Skeletal muscle cell (primary cell): ENCODE measurements around the gene ZNRF2.
"Not testable (repeated sequence)": the region's sequence is repeated elsewhere in the genome, so short reads cannot be mapped to it uniquely, and the experiment has no call there.

Source experiments
- DNase-seq: peaks from one replicate; pipeline ENCODE4 v3.0.0-alpha.2; 2010; ENCODE audit warnings: low read depth
- H3K4me3 ChIP-seq: 2 replicates; pipeline ENCODE4 v1.5.1; 2011; ENCODE audit warnings: low read depth, mild to moderate bottlenecking, control low read depth, low read length, moderate library complexity

Gene ZNRF2

DNA sequence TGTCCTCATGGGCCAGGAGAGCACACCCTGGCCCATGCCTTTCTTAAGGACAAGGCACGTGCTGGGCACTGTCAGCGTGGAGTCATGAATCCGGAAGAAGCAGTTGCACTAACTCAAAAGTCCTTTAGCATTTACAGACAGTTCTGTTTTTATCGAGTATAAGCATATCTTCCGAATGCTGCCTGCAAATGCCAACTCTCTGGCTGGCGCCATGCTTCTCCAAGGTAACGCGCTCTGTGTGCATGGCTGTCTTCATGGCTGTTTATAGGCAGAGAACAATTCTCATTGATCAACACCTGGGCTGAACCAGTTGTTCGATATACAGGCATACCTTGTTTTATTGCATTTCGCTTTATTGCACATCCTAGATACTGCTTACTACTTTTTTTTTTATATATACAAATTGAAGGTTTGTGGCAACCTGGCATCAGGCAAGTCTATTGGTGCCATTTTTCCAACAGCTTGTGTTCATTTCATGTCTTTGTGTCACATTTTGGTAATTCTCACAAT, 28.0 kb upstream of the ZNRF2 start:
- DNase-seq: no peak
- no peak overlapping the region for H3K4me3 ChIP-seq

DNA sequence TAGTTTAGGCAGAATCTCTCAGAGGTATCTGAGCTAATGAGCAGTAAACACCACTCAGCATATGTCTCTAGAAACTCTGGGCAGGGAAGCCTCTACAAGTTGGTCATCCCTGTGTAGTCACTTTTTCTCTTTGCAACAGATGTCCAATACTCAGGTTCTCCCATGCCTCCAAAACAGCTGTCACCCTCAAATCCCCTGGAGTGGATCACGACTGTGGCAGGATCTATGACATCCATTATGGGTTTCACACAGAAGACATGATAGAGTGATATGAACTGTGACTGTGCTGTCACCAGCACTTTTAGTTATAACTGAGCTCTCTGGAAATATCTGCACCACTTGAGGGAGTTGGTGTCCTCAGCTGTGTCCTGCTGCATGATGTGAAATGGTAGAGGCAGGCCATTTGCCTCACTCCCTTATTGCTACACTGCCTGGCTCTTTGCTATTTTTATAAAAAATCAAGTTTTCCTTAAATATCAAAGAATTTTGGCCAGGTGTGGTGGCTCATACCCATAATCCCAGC, 24.1 kb upstream of the ZNRF2 start:
- DNase-seq: no peak
- no peak overlapping the region for H3K4me3 ChIP-seq

DNA sequence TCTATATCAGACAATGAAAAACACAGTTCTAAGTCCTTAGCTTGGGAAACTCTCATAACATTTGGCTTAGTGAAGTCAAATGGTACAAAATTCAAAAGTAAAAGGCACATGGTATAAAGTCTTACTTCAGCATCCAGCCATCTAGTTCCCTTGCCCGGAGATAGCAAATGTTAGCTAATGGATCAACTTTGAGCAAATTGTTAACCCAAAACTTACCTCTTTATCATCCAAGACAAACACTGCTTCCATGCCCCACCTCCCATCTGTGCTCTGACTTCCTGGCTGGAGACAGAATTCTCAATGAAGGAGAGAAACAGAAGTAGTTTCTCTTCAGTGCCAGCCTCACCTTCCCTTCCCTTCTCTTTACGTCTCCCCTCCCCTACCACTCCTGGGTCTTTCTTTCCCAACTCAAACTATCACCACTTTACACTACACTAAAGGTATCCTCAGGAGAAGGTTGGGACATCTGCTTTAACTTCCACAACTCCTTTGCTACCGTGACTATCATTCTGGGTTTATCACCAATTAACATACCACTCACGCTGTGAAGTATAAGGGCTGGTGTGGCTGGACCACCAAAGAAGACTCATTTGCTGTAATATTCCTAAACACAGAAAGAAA, 21.2 kb upstream of the ZNRF2 start:
- no peak overlapping the region for H3K4me3 ChIP-seq
- DNase-seq: no peak

DNA sequence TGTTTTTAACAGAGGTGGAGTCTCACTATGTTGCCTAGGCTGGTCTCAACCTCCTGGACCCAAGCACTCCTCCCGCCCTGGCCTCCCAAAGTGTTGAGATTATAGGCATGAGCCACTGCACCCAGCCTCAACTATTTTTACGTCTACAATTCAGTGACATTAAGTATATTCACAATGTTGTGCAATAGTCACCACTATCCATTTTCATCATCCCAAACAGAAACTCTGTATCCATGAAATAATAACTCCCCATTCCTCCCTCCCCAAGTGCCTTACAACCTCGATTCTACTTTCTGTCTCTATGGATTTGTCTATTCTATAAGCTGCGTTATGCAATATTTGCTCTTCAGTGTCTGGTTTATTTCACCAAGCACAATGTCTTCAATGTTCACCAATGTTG, 20.3 kb upstream of the ZNRF2 start:
- DNase-seq: no peak
- H3K4me3 ChIP-seq: no peak overlapping the region

DNA sequence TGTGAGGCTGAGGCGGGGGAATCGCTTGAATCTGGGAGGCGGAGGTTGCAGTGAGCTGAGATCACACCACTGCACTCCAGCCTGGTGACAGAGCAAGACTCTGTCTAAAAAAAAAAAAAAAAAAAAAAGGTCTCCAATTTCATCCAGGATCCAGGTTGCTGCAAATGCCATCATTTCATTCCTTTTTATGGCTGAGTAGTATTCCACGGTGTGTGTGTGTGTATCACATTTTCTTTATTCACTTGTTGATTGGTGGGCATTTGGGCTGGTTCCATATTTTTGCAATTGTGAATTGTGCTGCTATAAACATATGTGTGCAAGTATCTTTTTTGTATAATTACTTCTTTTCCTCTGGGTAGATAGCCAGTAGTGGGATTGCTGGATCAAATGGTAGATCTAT, 19.2 kb upstream of the ZNRF2 start:
- DNase-seq, H3K4me3 ChIP-seq: not testable (repeated sequence)

DNA sequence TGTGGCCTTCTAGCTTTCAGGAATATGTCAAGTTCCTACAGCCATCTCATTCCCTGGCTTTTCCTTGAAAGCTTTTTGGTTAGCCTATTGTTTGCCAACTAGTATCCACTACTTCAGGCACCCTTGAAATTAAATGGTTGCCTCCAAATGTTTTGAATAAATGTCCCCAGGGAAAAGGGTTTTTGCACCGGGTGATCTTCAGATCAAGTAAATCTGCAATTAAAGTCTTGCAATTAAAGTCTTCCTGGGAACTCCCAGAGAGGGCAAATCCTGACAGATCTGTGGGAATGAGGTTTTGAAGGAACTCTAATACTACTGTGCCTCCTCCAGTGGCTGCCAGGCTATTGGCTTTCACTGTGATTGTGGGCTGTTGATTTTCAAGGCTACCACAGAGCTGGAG, 17.7 kb upstream of the ZNRF2 start:
- no peak overlapping the region for H3K4me3 ChIP-seq
- no peak for DNase-seq

DNA sequence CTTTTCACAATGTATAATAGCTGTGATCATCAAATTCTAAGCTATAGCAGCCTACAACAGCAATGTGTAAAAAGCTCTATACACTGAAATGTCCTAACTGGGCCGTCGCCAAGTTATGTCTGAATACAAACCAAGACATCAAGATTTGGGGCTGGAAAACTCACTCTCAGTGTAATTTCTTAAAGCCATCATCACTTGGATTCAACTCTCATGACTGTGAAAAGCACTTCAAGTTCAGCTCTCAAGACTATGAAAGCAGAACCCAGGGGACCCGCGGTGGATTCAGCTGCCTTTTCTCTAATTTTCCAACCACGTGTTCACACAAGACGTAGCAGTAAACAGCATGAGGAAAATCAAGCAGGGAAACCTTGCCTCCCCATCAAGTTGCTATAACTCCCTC, 15.8 kb upstream of the ZNRF2 start:
- H3K4me3 ChIP-seq: no peak overlapping the region
- no peak for DNase-seq

DNA sequence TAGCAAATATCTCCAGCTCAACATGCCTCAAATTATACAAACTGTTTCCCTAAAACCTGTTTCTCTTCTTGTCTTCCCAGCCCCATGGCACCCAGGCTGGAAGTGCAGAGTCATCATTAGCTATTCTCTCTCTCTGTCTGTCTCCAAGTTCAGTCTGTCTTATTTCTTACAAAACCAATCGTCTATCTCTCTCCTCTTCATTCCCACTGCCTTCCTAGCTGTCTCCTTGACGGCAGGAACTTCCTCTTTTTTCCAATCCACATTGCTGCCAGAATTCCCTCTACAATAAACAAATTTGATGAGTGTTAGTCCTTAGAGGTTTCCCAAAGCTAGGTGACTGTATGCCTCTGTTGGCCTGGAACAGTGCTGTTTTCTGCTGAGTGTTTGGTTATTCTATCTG, 14.9 kb upstream of the ZNRF2 start:
- no peak for DNase-seq
- H3K4me3 ChIP-seq: no peak overlapping the region

DNA sequence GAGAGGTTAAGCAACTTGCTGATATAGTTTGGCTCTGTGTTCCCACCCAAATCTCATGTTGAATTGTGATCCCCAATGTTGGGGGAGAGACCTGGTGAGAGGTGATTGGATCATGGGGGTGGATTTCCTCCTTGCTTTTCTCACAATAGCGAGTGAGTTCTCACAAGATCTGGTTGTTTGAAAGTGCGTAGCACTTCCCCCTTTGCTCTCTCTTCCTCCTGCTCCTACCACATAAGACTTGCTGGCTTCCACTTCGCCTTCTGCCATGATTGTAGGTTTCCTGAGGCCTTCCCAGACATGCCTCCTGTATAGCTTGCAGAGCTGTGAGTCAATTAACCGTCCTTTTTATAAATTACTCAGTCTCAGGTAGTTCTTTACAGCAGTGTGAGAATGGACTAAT, 13.5 kb upstream of the ZNRF2 start:
- no peak for DNase-seq
- H3K4me3 ChIP-seq: no peak overlapping the region

DNA sequence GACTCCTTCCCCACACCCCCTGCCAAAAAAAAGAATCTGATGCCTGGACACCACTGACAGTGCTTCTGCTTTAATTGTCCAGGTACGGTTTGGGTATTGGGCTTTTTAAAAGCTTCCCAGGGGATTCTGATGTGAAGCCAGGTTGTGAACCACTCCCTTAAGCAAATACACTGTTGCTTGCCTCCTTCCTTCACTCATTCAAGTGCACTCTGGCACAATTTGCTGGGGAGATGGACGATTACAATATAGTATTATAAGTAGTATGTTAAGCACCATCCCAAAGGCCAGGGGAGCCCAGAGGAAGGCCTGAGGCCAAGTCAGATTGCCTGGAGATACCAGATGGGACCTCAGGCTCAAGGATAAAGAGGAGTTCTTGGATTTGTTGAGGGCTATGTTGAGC, 12.3 kb upstream of the ZNRF2 start:
- H3K4me3 ChIP-seq: no peak overlapping the region
- no peak for DNase-seq

DNA sequence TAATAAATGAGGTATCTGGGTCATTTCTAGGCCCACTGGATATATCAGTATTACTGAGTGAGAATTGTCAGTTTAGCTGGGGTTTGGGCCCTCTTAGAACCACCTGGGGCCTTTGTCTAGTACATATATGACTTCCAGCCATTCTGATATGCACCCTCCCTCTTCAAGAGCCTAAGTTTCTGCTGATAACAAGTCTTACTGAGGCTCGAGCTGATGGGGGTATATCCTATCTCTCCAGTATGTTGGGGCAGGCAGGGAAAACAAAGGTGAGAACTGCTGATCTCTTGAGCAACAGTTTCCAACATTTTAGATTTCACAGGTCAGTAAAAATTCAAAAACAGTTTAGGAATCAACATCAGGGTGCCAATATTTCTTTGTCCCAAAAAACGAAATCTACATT, 10.8 kb upstream of the ZNRF2 start:
- no peak for DNase-seq
- H3K4me3 ChIP-seq: no peak overlapping the region

DNA sequence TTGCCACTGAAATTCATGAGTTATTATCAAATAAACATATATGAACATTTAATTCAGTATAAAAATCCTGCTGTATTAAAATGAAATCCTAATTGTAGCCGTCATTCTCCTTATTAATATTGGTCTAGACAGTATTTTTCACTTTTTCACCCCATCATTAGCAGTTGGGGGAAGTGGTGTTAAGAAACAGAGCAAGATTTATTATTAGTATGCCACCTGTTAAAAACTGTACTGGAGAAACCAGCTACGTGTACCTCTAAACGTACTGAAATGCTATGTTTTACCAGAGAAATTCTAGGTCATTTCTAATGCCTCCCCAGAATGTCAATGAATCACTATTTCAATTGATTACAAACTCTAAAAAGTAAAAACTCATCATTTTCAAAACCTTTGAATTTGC, 9.8 kb upstream of the ZNRF2 start:
- no peak overlapping the region for H3K4me3 ChIP-seq
- DNase-seq: no peak

DNA sequence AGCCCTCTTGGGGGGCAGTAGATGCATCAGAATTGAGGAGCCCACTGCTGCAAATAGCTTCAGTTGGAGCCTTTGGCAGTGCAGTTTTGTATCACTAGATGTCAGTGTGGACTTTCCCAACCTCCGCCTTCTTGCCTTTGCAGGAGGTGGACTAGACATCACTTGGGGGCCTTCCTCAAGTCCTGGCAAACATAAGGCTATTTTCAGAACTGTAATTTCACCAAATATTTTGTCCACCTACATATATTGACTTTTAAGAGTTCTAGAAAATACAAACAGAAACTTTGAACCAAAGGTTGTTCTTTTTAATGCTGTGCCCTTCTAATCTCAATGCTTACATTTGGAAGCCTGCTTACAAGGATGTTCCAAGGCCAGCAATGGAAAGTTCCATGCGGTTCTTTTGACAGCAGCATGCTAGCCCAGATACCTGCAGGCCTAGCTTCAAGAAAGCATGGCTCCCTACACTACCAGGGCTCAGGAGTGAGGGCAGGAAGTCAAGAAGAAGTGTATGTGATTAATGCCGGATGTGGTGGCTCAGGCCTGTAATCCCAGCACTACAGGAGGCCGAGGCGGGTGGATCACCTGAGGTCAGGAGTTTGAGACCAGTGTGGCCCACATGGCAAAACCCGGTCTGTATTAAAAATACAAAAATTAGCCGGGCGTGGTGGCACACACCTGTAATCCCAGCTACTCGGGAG, 8.0 kb upstream of the ZNRF2 start:
- no peak for DNase-seq
- no peak overlapping the region for H3K4me3 ChIP-seq

DNA sequence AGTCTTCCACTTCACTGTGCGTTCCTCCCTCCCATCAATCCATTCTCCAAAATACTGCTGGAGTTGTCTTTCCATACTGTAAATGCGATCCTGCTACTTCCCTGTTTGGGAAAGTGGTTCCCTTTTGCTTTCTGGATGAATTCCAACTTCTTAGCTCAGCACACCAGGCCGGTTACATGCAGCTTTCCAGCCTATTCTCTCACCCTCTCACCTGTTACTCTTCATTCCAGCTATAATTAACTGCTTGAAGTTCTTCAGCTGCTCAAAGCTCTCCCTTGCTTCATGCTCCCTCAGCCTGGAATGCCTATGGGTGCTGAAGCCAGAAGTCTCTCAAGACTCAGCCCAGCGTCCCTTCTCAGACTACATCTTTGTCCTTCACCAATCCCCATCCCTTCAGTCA, 6.0 kb upstream of the ZNRF2 start:
- no peak overlapping the region for H3K4me3 ChIP-seq

DNA sequence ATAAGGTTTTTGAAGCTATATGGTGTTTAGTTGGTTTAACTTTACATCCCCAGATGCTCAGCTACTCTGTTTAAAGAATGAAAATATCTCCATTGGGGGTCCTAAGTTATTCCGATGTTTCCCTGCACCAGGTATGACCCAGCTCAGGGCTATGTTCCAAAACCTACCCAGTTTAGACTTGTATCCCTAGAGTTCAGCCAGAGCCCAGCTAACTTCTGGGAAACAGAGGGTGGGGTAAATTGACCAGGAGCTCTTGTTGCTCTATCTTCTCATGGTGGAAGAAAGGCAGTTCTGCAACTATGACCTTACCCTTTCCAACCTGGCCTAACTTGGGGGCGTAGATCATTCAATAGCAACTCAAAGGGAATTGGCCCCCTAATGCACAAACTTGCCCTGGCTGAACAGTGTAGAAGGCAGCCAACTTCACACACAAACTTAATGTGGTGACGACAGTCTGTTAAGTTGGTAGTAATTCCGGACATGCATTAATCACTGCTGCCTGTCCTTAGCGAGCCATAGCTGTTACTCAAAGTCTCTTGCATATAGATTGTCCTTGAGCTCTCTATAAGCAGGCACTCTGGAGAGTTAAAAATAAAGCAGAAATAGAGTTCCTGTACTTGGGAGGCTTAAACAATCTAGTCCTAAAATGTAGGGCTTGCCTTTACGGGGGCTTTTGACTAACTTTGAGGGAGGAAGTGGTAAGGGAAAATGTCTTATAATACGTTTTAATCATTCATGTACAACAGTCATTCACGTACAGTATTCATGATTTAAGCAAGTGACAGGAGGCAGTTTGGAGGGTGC, 5.3 kb upstream of the ZNRF2 start:
- DNase-seq: no peak
- no peak overlapping the region for H3K4me3 ChIP-seq

More for the DNA sequence above, 6.0 kb upstream of the ZNRF2 start:
- DNase-seq: no peak

DNA sequence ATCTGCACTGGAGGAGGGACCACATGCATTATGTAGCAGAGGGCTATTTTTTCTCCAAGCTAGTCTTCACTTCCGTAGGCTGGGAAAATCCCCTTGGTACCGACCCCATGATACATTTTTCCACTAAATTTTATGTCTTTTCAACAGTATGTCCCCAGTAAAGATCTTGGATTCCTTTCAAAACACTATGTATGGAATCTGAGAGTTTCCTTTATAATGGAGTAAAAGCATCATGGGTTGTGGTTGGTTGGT, 4.8 kb upstream of the ZNRF2 start:
- H3K4me3 ChIP-seq: no peak overlapping the region
- no peak for DNase-seq

DNA sequence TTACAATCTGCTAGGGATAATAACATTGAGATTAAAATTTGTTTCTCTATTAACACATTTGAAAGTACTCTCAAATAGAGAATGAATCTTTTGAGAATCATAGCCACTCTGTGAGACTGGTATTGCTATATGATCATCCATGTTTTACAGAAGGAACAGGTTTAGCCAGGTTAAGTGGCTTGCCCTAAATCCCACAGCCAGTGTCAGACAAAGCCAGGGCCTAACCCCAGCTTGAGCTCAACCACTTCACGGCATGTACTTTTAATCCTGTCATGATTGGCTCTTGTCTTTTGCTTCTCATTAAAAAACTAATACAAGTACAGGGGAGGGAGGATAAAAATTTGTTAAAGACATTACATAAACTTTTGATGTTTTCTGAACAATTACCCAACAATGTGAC, 3.8 kb upstream of the ZNRF2 start:
- DNase-seq: no peak
- H3K4me3 ChIP-seq: no peak overlapping the region

DNA sequence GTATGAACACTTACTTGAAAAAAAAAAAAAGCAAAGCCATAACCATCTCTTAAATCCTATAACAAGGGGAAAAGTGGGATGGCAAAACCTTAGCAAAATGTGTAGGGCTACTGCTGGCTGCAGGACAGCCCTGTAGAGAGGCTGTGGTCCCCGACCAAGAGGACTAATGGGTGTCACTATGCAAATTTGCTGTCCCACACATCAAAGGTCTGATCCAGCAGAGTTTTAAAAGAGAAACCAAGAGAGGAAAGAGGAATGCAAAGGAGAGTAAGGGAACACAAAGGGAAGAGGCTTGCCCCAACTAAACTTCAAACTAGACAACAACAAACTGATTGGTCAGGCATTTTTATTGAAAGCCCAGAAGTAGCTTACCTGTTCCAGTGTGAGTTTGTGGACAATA, 3.1 kb upstream of the ZNRF2 start:
- H3K4me3 ChIP-seq: no peak overlapping the region
- no peak for DNase-seq

DNA sequence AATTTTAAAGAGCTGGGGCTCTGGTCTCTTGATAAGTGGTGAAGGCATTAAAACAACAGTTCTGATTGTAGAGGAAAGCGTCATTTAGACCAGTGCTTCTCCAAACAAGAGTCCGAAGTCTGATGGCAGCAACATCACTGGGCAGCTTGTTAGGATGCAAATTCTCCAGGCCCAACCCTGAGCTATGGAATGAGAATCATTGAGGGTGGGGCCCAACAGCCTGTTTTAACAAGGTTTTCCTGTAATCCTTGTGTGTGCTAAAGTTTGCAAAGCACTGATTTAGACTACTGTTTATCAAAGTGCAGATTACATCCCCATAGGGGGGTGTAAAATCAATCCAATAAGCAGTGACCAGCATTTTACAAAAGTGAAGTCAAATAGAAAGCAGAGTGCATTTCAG, 2.6 kb upstream of the ZNRF2 start:
- DNase-seq: no peak

DNA sequence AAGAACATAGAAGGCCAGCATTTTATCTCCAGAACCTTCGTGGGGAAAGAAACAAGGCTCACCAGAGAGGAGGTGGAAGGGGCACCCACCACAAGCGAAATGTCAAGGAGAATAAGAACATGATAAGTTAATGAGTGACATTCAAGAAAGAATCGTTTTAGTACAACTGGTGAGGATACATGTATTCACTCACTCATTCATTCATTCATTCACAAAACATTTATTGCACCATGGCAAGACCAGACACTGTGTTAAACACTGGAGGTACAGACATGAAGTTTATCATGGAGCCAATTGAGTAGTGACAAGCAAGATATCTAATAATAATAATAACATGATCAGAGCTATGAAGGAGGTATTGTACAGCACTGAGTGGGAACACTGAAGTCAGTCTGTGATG, 1.7 kb upstream of the ZNRF2 start:
- no peak for DNase-seq
- H3K4me3 ChIP-seq: no peak overlapping the region

More for the DNA sequence above, 2.6 kb upstream of the ZNRF2 start:
- H3K4me3 ChIP-seq: no peak overlapping the region

DNA sequence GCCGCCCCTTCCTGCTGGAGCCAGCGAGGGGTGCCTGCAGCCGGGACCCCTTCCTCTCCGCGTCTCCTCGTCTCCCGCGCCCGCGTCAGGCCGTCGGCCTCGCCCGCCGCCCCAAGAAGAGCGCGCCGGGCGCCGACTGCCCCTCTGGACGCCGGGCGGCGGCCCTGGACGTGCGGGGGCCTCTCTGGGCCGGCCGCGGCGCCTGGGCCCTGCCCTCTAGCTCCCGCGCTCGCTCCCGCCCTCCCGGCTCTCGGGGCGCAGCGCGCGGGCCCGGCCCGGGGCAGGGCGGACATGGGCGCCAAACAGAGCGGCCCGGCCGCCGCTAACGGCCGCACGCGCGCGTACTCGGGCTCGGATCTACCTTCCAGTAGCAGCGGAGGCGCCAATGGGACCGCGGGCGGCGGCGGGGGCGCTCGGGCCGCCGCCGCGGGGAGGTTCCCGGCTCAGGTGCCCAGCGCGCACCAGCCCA, 704 bp downstream of the ZNRF2 start:
- peak overlapping the region; percentile 56 for H3K4me3 ChIP-seq
- no peak for DNase-seq
